GM10248 (cell line): ENCODE results near the gene ATP2C1.
"Not testable (repeated sequence)": the region's sequence is repeated elsewhere in the genome, so short reads cannot be mapped to it uniquely, and the experiment has no call there.

ENCODE experiments used
- CTCF ChIA-PET: fragments of 300-600 bp; sonication (Branson Sonifier 250); formaldehyde crosslinking; extraction: SDS; loops from one replicate; lab custom pipeline; 2021; ENCODE audit warnings: antibody characterized with exemption; lab: Yijun Ruan, JAX
- POLR2A ChIA-PET: fragments of 350-650 bp; sonication (Branson Sonifier 250); formaldehyde crosslinking; extraction: SDS; loops from one replicate; lab custom pipeline; 2020; ENCODE audit warnings: antibody characterized with exemption; lab: Yijun Ruan, JAX
- DNase-seq: peaks from one replicate; pipeline ENCODE4 v3.0.0; 2012; ENCODE audit errors: extremely low spot score
- TF ChIP-seq, protein P1 (sequence below): IDR thresholded peaks from 2 replicates; pipeline ENCODE4 v1.5.1; 2012; ENCODE audit warnings: mild to moderate bottlenecking, low read depth; ENCODE audit errors: extremely low read depth, missing control alignments, control extremely low read depth

The ATP2C1 gene

DNA sequence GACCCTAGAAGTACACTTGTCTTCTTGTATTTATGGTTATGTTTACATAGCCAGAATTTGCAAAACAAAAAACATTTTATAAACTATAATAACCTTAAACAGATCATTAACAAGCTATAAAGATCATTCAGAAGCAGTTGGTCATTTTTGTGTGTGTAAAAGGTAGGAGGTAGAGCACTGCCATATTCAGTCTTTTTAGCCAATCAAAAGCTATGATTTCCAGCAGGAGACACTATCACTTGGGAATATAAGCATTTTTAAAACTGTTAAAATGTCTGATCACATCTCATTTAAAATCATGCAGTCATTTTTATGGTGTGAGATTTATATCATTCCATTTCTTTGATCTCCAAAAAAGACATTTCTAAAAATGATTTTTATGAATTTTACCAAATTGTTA, 42.6 kb upstream of the ATP2C1 start:
- DNase-seq = no peak
- TF ChIP-seq, protein P1, sequence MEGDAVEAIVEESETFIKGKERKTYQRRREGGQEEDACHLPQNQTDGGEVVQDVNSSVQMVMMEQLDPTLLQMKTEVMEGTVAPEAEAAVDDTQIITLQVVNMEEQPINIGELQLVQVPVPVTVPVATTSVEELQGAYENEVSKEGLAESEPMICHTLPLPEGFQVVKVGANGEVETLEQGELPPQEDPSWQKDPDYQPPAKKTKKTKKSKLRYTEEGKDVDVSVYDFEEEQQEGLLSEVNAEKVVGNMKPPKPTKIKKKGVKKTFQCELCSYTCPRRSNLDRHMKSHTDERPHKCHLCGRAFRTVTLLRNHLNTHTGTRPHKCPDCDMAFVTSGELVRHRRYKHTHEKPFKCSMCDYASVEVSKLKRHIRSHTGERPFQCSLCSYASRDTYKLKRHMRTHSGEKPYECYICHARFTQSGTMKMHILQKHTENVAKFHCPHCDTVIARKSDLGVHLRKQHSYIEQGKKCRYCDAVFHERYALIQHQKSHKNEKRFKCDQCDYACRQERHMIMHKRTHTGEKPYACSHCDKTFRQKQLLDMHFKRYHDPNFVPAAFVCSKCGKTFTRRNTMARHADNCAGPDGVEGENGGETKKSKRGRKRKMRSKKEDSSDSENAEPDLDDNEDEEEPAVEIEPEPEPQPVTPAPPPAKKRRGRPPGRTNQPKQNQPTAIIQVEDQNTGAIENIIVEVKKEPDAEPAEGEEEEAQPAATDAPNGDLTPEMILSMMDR = no peak
- CTCF ChIA-PET = interaction anchor here (1.8 to 4.9 kb wide), 4 partner anchors 8 to 92 kb away, joined by 5 to 32 read pairs (median 15); partner anchors contain the start of gene ATP2C1
- POLR2A ChIA-PET = interaction anchor here (2.3 kb wide), 1 partner anchor 43 kb away, joined by 11 read pairs; the partner anchor contains the start of gene ATP2C1

DNA sequence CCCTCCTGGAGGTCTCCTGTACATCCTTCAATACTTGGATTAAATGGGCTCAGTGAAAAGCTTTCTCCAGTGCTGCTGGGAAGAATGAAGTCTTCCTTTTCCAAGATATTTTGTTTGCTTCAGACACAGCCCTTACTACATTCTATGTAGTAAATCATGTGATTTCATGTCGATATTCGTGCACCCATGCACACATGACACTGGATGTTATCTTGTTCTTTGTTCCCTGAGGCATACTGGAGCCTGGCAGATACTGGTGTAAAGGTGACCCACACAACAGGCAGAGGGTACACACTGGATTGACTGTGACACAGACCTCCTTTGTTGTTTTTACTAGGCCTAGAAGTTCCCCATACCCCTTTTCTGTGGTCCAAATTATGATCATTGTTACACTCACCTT, 40.3 kb upstream of the ATP2C1 start:
- POLR2A ChIA-PET = interaction anchor here (2.2 kb wide), 1 partner anchor 40 kb away, joined by 8 read pairs; the partner anchor contains the start of gene ATP2C1
- CTCF ChIA-PET = interaction anchor here (1.1 to 6.4 kb wide), 3 partner anchors 40 to 108 kb away, joined by 3 to 39 read pairs (median 3); partner anchors contain the start of gene ATP2C1
- DNase-seq = no peak
- TF ChIP-seq, protein P1 = no peak

DNA sequence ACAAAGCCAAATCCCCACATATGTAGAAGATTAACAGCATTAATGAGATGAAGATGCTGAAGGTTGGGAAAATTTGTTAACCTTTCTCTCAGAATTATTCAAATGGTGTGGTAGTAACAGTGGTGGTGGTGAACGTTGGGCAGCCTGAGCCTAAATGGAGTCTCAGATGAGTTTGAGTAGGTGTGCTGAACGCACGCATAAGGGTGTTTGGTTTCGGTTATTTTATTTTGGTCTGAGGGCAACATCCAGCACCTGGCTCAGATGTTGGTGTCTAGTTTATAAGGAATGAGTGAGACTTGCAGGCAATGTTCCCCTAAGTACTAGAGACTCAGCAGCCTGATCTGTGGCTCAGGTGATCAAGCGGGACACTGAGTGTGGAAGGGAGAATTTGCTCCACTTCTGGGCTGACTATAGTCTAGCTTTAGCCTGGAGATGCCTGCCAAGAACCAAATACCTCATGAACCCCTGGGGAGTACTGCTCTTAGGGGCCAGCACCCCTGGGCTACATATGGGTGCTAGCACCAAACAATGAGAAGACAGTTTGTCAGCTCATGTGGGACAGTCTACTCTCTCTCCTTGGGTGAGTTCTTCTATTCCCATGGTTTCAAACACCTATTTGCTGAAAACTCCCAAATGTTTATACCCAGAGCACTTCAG, 39.5 kb upstream of the ATP2C1 start:
- POLR2A ChIA-PET = interaction anchor here (2.2 kb wide), 1 partner anchor 39 kb away, joined by 8 read pairs; the partner anchor contains the start of gene ATP2C1
- DNase-seq = no peak
- TF ChIP-seq, protein P1 = no peak
- CTCF ChIA-PET = interaction anchor here (1.1 to 6.4 kb wide), 3 partner anchors 39 to 109 kb away, joined by 3 to 39 read pairs (median 3); partner anchors contain the start of gene ATP2C1

DNA sequence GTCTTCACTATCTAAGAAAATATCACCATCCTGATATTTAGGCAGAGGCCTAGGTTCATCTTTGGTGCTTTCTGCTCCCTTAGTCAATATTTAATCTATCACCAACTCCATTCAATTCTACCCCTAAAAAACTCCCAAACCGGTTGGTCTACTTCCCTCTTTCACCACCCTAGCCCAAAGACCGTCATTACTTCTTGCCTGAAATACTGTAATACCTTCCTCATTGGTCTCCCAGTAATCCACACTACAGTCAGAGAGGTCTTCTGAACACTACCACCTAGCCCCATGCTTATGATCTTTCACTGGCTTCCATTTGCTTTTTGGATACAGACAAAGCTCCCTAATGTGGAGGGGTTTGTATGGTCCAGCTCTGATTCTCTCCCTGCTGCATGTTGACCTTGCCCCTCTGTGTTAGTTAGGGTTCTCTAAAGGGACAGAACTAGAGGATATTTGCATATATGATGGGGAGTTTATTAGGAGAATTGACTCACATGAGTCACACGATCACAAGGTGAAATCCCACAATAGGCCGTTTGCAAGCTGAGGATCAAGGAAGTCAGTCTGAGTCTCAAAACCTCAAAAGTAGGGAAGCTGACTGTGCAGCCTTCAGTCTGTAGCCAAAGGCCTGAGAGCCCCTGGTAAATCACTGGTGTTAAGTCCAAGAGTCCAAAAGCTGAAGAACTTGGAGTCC, 36.4 kb upstream of the ATP2C1 start:
- DNase-seq = no peak
- CTCF ChIA-PET = interaction anchor here (1.1 to 6.4 kb wide), 4 partner anchors 18 to 97 kb away, joined by 3 to 39 read pairs (median 4); partner anchors contain the start of gene ATP2C1
- POLR2A ChIA-PET = interaction anchor here (0.6 kb wide), 1 partner anchor 45 kb away, joined by 3 read pairs; no protein-coding TSS in a partner anchor
- TF ChIP-seq, protein P1 = no peak

DNA sequence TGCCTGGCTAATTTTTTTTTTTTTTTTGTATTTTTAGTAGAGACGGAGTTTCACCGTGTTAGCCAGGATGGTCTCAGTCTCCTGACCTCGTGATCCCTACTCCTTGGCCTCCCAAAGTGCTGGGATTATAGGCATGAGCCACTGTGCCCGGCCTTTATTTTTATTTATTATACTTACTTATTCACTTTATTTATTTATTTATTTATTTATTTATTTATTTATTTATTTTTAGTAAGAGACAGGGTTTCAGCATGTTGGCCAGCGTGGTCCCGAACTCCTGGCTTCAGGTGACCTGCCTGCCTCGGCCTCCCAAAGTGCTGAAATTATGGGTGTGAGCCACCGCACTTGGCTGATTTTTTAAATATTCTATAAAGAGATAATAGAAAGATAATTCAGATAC, 31.8 kb upstream of the ATP2C1 start:
- not testable (repeated sequence) for DNase-seq

DNA sequence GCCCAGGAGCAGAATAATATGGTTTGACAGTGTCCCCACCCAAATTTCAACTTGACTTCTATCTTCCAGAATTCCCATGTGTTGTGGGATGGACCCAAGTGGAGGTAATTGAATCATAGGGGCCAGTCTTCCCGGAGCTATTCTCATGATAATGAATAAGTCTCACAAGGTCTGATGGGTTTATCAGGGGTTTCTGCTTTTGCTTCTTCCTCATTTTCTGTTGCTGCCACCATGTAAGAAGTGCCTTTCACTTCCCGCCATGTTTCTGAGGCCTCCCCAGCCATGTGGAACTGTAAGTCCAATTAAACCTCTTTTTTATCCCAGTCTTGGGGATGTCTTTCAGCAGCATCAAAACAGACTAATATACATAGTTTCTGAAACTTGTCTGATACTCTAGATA, 28.4 kb upstream of the ATP2C1 start:
- ChIA-PET POLR2A (no interaction called here), CTCF (interaction anchor here (1.0 kb wide), 1 partner anchor 9 kb away, joined by 3 read pairs; no protein-coding TSS in a partner anchor)
- TF ChIP-seq, protein P1 = no peak
- no peak for DNase-seq

More for the DNA sequence above, 31.8 kb upstream of the ATP2C1 start:
- CTCF ChIA-PET = interaction anchor here (1.1 to 1.3 kb wide), 2 partner anchors 8 to 31 kb away, joined by 3 read pairs; partner anchors contain the start of gene ATP2C1
- POLR2A ChIA-PET = not testable (repeated sequence)
